Stimulated activated CD8-positive, alpha-beta memory T cell treated with anti-CD3 and anti-CD28 coated beads, Interleukin-12 subunit alpha, Interleukin-12 subunit beta, amount 100 ng/mL, for 24 hours (primary cell): ENCODE measurements around the gene EVI2B.
"Not testable (repeated sequence)": the region's sequence is repeated elsewhere in the genome, so short reads cannot be mapped to it uniquely, and the experiment has no call there.

Experiments used
- DNase-seq: peaks from one replicate; pipeline ENCODE4 v3.0.0-alpha.2; 2020; ENCODE audit errors: extremely low read depth

Gene EVI2B

GRCh38 chr17:31310260-31310659 lies 3.6 kb downstream of the EVI2B start:
- no peak for DNase-seq

DNA sequence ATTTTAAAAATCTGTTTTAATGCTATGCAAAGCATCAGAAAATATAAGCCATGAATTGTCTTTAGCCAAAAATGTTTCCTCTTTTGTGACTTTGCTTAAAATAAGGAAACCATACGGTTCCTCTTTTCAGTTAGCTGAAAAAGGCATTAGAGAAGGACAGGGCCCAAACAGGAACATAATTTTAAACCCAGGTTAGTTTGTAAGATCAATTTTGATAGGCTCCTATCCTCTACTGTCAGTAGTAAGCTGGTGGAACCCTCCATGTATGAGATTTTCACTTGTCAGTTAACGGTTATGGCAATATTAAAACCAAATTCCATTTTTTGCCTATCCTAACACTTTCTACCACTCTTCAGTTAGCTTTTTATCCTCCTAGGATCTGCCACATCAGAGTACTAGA lies 4.3 kb downstream of the EVI2B start:
- DNase-seq = no peak

DNA sequence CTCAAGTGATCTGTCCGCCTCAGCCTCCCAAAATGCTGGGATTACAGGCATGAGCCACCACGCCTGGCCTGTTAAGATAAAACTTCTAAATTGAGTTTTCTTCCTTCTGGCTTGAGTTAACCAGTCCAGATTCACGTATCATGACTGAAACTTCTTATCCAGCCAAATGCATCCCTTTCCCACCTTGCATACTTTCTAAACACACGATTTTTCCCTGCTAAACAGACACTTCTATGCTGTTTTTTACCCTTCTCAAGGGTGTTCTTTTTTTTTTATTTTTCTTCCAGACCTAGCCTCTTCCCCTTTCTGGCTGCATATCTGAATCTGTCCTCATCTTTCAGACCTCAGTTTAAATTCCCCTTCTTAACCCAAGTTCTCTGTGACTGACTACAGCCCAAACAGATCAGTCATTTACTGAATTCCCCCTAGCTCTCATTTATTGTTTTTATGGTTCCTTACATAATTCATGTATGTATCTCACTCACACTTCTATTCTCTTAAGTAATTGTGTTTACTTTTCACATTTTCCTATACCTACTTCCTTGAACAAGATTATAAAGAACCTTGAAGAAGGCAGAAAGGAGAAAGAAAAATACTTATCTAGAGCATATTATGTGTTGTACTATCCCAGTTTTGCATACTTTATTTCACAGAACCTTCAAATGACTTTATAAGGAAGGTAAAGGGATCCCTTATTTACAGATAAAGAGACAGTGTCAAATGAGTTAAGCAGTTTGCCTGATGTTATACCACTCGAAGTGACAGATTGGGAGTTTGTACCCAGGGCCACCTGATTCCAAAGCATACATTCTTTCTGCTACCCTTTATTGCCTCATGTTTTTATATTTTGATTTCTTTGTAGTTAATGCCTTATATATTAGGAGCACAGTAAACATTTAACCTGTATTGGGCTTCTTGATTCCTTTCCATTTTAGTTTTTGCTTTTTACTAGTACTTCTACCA lies 5.2 kb downstream of the EVI2B start:
- no peak for DNase-seq

DNA sequence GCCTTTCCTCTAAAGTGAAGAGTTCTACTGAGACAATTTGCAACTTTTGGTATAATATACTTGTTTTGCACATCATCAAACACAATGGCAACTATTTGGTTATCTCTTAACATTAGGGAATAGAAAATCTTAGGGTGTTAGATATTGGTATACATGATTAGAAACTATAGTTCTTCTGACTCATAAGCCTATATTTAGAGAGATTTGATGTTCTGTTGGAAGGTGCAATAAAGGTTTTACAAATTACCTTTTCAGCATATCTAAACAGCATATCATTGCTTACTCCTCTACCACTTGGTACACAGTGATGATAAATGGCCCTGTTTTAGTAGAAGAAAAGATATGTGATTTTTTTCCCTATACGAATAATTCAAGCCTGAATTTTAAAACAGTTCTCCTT lies 6.2 kb downstream of the EVI2B start:
- DNase-seq = no peak

DNA sequence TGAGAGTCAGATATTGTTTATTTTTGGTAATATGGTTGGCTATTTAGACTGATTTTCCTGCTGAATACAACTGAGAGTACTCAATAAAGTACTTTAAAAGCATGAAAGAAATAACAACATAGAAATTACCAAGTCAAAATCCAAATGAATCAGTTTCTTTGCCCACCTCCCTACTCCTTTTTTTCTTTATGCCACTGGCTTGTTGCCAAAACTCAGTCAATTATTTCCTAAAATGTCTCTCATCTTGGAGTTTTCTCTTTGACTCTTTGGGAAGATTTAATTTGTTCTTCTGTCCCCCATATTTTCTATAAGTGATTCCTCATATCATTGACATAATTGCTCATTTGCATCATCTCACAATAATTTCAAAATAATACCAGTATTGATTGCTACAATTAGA lies 14.2 kb downstream of the EVI2B start:
- no peak for DNase-seq

- no peak for DNase-seq
These were observed 16.8 kb downstream of the EVI2B start, which contains the start of gene OMG for GRCh38 chr17:31297090-31297489. OMG (minus strand) TSS chr17:31297239; CDS start chr17:31296331, 908 bp downstream.

DNA sequence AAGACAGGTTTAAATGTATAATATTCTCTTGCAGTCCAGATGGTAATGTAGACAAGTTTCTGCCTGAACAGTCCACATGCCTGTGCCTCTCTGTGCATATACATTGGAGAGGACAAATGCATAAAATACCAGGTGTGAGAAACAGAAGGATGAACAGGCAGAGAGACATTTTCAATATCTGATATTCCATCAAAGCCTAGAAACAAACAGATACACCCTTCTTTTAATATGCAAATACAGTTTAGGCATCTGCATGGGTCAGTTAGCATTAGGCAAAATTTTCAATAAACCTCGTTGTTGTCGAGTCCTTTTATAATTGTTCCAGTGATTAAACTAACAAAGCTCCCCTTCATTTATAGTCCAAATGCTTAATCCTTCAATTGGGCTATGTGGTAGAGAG lies 17.7 kb downstream of the EVI2B start:
- DNase-seq = no peak

DNA sequence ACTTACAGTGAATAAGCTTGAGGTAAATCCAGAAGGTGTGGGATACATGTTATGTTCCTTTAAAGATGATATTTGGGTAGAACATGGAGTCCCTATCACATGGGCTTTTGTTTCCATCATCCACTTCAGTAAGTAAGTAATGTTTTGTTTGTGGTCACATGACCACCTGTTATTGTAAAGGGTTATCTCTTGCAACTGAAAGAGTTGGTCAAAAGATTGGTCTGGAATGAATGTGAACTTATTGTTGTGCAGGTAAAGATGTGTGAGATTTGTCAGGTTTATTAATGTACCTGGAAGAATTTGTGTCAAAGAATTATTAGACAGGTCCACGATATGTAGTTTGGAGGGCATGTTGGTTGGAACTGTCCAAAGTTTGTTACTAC lies 18.4 kb downstream of the EVI2B start:
- no peak for DNase-seq

GRCh38 chr17:31294820-31295488 lies 18.9 kb downstream of the EVI2B start:
- DNase-seq = no peak

DNA sequence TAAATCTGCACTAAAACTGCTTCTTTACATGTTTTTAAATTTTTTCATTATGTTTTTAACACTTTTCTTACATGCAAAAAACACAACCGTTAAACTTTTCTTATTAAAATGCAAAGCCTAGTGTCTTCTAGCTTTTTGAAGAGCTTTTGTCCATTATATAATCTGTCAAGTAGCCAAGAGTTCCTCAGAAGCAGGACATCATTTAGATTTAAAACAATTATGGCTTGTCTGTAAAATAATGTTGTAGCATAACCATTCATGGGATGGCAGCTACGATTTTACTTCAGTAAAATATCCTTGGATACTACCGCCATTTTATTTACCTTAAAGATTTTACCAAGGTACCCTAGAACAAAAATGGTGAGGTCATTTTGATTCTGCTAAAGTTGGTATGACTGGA lies 19.6 kb downstream of the EVI2B start:
- no peak for DNase-seq

DNA sequence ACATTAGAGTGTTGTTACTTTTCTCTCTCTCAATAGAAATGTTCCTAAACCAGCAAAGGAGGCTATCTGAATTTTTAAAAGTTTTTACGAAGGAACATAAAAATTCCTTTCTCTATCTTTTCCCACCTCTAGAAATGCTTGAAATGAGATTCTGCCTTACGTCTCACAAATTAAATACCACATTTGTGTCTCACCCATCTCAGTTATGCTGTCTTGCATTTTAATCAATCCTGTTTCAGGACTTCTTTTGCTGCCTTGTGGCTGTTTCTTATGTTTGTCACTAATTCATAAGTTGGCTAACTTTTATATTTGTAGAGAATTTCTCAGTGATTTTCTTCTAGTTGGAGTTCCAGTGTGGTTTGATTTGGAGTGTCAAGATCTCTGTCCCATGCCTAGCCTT lies 20.3 kb downstream of the EVI2B start:
- DNase-seq = no peak

- DNase-seq = no peak
These were observed 22.0 kb downstream of the EVI2B start for GRCh38 chr17:31291820-31292219.

DNA sequence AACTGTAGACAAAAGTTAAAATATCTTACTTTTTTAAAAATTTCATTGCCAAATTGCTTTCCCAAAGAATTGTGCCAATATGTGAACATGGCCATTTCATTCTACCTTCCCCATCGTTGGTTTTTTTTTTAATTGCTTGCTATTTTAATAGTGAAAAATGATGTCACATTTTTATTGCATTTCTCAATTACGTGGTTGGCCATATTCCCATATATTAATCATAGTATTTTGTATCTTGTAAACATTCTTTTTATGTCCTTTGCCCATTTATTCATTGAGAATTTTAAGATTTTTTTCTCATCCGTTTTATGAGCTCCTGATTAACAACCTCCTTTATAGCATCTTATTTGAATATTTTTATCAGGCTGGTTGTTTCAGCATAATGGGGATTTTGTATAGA lies 24.1 kb downstream of the EVI2B start:
- DNase-seq = no peak

- not testable (repeated sequence) for DNase-seq
These were observed 25.9 kb downstream of the EVI2B start for GRCh38 chr17:31287932-31288331.

GRCh38 chr17:31286587-31286986 lies 27.3 kb downstream of the EVI2B start:
- DNase-seq = no peak

- DNase-seq = no peak
These were observed 30.0 kb downstream of the EVI2B start for GRCh38 chr17:31283841-31284240.

DNA sequence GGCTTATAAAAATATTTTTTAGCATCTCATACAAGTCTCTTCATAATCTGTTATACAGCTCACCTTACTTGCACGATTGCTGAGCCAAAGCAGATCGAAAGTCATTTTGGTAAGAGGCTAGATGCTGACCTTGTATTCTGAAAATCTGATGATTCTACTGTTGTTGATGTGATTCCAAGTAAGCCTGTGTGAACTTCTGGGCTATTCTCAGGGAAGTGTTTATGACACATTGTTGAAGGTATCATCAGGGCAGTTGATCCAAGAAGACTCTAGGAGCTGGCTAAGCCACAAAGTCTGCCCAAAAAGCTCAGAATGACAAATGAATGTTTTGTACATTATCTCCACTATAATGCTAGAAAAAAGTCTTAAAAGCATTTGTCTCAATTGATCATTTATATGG lies 32.8 kb downstream of the EVI2B start:
- no peak for DNase-seq

DNA sequence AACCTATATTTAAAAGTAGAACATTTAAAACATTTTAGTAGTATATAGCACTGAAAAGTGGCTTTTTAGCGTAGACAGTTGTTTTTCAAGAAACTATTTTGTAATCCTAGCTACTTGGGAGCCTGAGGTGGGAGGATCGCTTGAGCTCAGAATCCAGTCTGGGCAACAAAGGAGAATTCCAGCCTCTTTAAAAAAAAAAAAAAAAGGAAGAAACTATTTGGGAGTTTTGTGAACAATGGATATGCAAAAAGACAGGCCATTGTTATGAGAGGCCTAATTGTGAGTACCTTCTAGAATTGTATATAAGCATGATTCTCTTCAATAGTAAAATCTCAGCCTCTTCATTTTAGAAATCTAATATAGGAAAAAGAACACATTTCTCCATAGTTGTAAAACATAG lies 34.5 kb downstream of the EVI2B start:
- DNase-seq = no peak

GRCh38 chr17:31275116-31275515 lies 38.7 kb downstream of the EVI2B start:
- DNase-seq = no peak

- no peak for DNase-seq
These were observed 39.6 kb downstream of the EVI2B start for GRCh38 chr17:31274252-31274651.

DNA sequence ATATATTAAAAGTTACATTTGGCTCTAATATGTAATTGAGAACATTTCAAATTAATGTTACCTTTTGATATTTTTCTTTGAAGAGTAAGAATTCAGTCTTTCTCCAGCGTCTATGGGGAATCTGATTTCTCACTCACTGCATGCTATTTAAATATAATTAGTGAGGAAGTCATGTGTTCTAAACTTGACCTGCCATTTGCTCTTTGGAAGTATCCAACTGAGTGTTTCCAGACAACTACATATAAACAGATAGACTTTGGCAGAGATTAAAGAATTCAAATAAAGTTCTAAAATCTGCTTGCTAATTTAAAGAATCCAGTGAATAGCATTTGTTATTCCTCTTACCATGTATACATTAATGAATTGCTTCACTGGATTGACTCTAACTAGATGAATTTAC lies 40.3 kb downstream of the EVI2B start:
- no peak for DNase-seq

GRCh38 chr17:31272803-31273202 lies 41.1 kb downstream of the EVI2B start:
- no peak for DNase-seq

- no peak for DNase-seq
These were observed 41.6 kb downstream of the EVI2B start for GRCh38 chr17:31272236-31272635.
